HCT116 (cell line): ENCODE data around the gene CLSTN3. TPM values are rescaled to one million over a fixed set of nuclear protein-coding genes. Genes with fewer than 3 reads are reported as not detected.

ENCODE experiments used
- ATAC-seq: fragments of 200-7000 bp; cut with Tn5 transposase; 2 replicates; pipeline ENCODE4 v1.9.1; 2020; ENCODE audit warnings: mild to moderate bottlenecking, moderate library complexity
- BruUV-seq: library from RNA; stranded (reverse); fragments of 400-500 nt; replicated peaks from 2 replicates; lab custom pipeline; 2021; lab: Mats Ljungman, UMichigan
- CTCF ChIA-PET: fragments of 300-600 bp; sonication (Branson Sonifier 250); formaldehyde crosslinking; loops from one replicate; lab custom pipeline; 2021; ENCODE audit warnings: antibody characterized with exemption; lab: Charles Lee
- POLR2A ChIA-PET: fragments of 300-600, 350-600 bp; sonication (Branson Sonifier 250); formaldehyde crosslinking; loops from one replicate; lab custom pipeline; 2021; ENCODE audit warnings: antibody characterized with exemption; lab: Charles Lee
- RAD21 ChIA-PET, 2 experiments: fragments of 300-600 bp; sonication (Branson Sonifier 250); formaldehyde crosslinking; loops; one replicate each; lab custom pipeline; 2023; ENCODE audit warnings: low total read pairs in 2 of 2; ENCODE audit not compliant: uncharacterized antibody in 2 of 2, unreplicated experiment in 2 of 2, low non-redundant PET in 1 of 2; lab: Charles Lee
- DNase-seq: peaks from one replicate; pipeline ENCODE4 v3.0.0-alpha.2; 2010; ENCODE audit warnings: low read depth, low spot score
- H2AFZ ChIP-seq: fragments of 200-600 bp; shearing (Covaris generic), sonication (generic); 2 replicates; pipeline ENCODE4 v1.6.1; 2017; ENCODE audit warnings: low read depth, mixed run types, mixed read lengths, antibody characterized with exemption, low read length; ENCODE audit not compliant: poor library complexity, severe bottlenecking
- H3K27ac ChIP-seq: 2 replicates; pipeline ENCODE4 v1.5.1; 2012; ENCODE audit warnings: low read depth, low read length
- H3K27me3 ChIP-seq: fragments of 200-600 bp; sonication (generic); 2 replicates; pipeline ENCODE4 v1.6.1; 2016; ENCODE audit warnings: mixed run types, low read length, mixed read lengths; ENCODE audit not compliant: insufficient read depth
- H3K36me3 ChIP-seq, 2 experiments: fragments of 200-500 bp in 1 of 2; fragments of 200-600 bp in 1 of 2; sonication (Bioruptor generic) in 1 of 2; sonication (generic) in 1 of 2; 2 replicates each; pipeline versions ENCODE4 v1.5.1 to v1.6.1; 2014 to 2016; ENCODE audit warnings: low read length in 2 of 2, inconsistent platforms in 1 of 2, mixed read lengths in 1 of 2, mixed run types in 1 of 2; ENCODE audit not compliant: insufficient read depth in 2 of 2, control insufficient read depth in 1 of 2
- H3K4me1 ChIP-seq, 2 experiments: fragments of 200-600 bp in 1 of 2; sonication (generic) in 1 of 2; 2 replicates each; pipeline versions ENCODE4 v1.5.1 to v1.6.1; 2012 to 2017; ENCODE audit warnings: low read length in 2 of 2, inconsistent platforms in 1 of 2, mild to moderate bottlenecking in 1 of 2, mixed read lengths in 1 of 2, mixed run types in 1 of 2, moderate library complexity in 1 of 2; ENCODE audit not compliant: insufficient read depth in 2 of 2, control insufficient read depth in 1 of 2
- H3K4me2 ChIP-seq: fragments of 200-600 bp; sonication (generic); 2 replicates; pipeline ENCODE4 v1.6.1; 2017; ENCODE audit warnings: mixed run types, low read length, mixed read lengths
- H3K4me3 ChIP-seq, 2 experiments: fragments of 200-600 bp in 1 of 2; sonication (generic) in 1 of 2; replicated peaks in 1 of 2; 2 replicates each; pipeline ENCODE4 v1.5.1; 2011 to 2016; ENCODE audit warnings: low read length in 2 of 2, control low read depth in 1 of 2, low read depth in 1 of 2, mild to moderate bottlenecking in 1 of 2, mixed read lengths in 1 of 2, mixed run types in 1 of 2
- H3K79me2 ChIP-seq: fragments of 200-600 bp; sonication (generic); 2 replicates; pipeline ENCODE4 v1.6.1; 2017; ENCODE audit warnings: mild to moderate bottlenecking, mixed run types, low read length, moderate library complexity, mixed read lengths; ENCODE audit not compliant: insufficient read depth
- H3K9ac ChIP-seq: fragments of 200-600 bp; sonication (generic); 2 replicates; pipeline ENCODE4 v1.6.1; 2016; ENCODE audit warnings: low read length, mixed read lengths
- H3K9me2 ChIP-seq: fragments of 200-600 bp; sonication (generic), shearing (Covaris generic); 2 replicates; pipeline ENCODE4 v1.6.1; 2017; ENCODE audit warnings: mixed run types, mild to moderate bottlenecking, moderate library complexity; ENCODE audit not compliant: insufficient read depth
- H3K9me3 ChIP-seq, 2 experiments: fragments of 200-500 bp in 1 of 2; fragments of 200-600 bp in 1 of 2; sonication (Bioruptor generic) in 1 of 2; sonication (generic) in 1 of 2; 2 replicates each; pipeline ENCODE4 v1.6.1; 2014 to 2017; ENCODE audit warnings: low read length in 2 of 2, mixed read lengths in 2 of 2, inconsistent platforms in 1 of 2, low read depth in 1 of 2, mild to moderate bottlenecking in 1 of 2, mixed run types in 1 of 2, moderate library complexity in 1 of 2; ENCODE audit not compliant: control insufficient read depth in 1 of 2, insufficient read depth in 1 of 2
- H4K20me1 ChIP-seq: fragments of 200-600 bp; sonication (generic), shearing (Covaris generic); 2 replicates; pipeline ENCODE4 v1.6.1; 2017; ENCODE audit warnings: mixed run types, mild to moderate bottlenecking, moderate library complexity; ENCODE audit not compliant: insufficient read depth
- ATF3 ChIP-seq: IDR thresholded peaks from 2 replicates; pipeline ENCODE4 v1.6.1; 2012
- CEBPB ChIP-seq: IDR thresholded peaks from 2 replicates; pipeline ENCODE4 v1.6.1; 2012; ENCODE audit warnings: low read depth
- CTCF ChIP-seq, 3 experiments: fragments of 200-600 bp in 1 of 3; sonication (generic) in 1 of 3; IDR thresholded peaks in 2 of 3; conservative IDR thresholded peaks in 1 of 3; 2 replicates each; pipeline ENCODE4 v1.5.1; 2012 to 2017; ENCODE audit warnings: low read depth in 2 of 3, low read length in 2 of 3, antibody characterized with exemption in 1 of 3, borderline replicate concordance in 1 of 3, control low read depth in 1 of 3, mild to moderate bottlenecking in 1 of 3, mixed read lengths in 1 of 3, mixed run types in 1 of 3, moderate library complexity in 1 of 3; ENCODE audit not compliant: insufficient read depth in 1 of 3
- EGR1 ChIP-seq: IDR thresholded peaks from 2 replicates; pipeline ENCODE4 v1.6.1; 2012; ENCODE audit warnings: low read depth
- ELF1 ChIP-seq: IDR thresholded peaks from 2 replicates; pipeline ENCODE4 v1.6.1; 2012; ENCODE audit warnings: low read depth, borderline replicate concordance
- EZH2 ChIP-seq: fragments of 200-600 bp; sonication (generic); IDR thresholded peaks from 2 replicates; pipeline ENCODE4 v1.6.1; 2017; ENCODE audit warnings: antibody characterized with exemption, mixed run types
- EZH2phosphoT487 ChIP-seq: fragments of 200-600 bp; IDR thresholded peaks from 2 replicates; pipeline ENCODE4 v1.6.1; 2018; ENCODE audit warnings: antibody characterized with exemption, borderline replicate concordance
- JUND ChIP-seq: IDR thresholded peaks from 2 replicates; pipeline ENCODE4 v1.6.1; 2012
- MAX ChIP-seq: IDR thresholded peaks from 2 replicates; pipeline ENCODE4 v1.6.1; 2012
- POLR2A ChIP-seq: IDR thresholded peaks from 2 replicates; pipeline ENCODE4 v1.7.0; 2011; ENCODE audit warnings: borderline replicate concordance; ENCODE audit not compliant: insufficient read depth, insufficient read length; ENCODE audit errors: extremely low read depth
- POLR2AphosphoS5 ChIP-seq: IDR thresholded peaks from 2 replicates; pipeline ENCODE4 v1.6.1; 2011; ENCODE audit warnings: mild to moderate bottlenecking, low read depth, low read length, moderate library complexity
- REST ChIP-seq: IDR thresholded peaks from 2 replicates; pipeline ENCODE4 v1.6.1; 2012; ENCODE audit warnings: low read depth
- SP1 ChIP-seq: IDR thresholded peaks from 2 replicates; pipeline ENCODE4 v1.6.1; 2012; ENCODE audit warnings: low read depth
- TCF7L2 ChIP-seq: IDR thresholded peaks from 2 replicates; pipeline ENCODE4 v1.7.0; 2011; ENCODE audit warnings: borderline replicate concordance, inconsistent platforms; ENCODE audit not compliant: insufficient read depth, insufficient read length; ENCODE audit errors: extremely low read depth
- ZBTB33 ChIP-seq: IDR thresholded peaks from 2 replicates; pipeline ENCODE4 v1.6.1; 2011; ENCODE audit warnings: mild to moderate bottlenecking, low read length, moderate library complexity; ENCODE audit not compliant: insufficient replicate concordance; ENCODE audit errors: extremely low read depth
- ZNF274 ChIP-seq: fragments of 200-500 bp; sonication (Bioruptor generic); IDR thresholded peaks from 2 replicates; pipeline ENCODE4 v1.6.1; 2014; ENCODE audit warnings: mild to moderate bottlenecking, low read depth, low read length, inconsistent platforms
- intact Hi-C: fragments of 100-400 bp; cut with micrococcal nuclease; formaldehyde crosslinking; loops from 2 replicates; pipeline ENCODE4 v1.10.0; 2022
- total RNA-seq: library from RNA; stranded (reverse); gene quantifications from one replicate; pipeline ENCODE4 v1.2.1, GENCODE V29; 2021; ENCODE audit not compliant: unreplicated experiment

Gene CLSTN3
- total RNA-seq, 1 experiment from 2014 or later = 23.0 TPM

GRCh38 chr12:7101694-7102131 lies 28.5 kb upstream of the CLSTN3 start:
- Histone ChIP-seq H3K4me2 (no peak overlapping the region), H3K9ac (no peak overlapping the region), H2AFZ (no peak overlapping the region), H4K20me1 (no peaks in the 10 kb centered on the region), H3K9me2 (no peaks in the 10 kb centered on the region), H3K4me1 (no peaks in the 10 kb centered on the region), H3K27ac (no peak overlapping the region), H3K27me3 (no peaks in the 10 kb centered on the region), H3K36me3 (peaks cover 6 to 9% of the 10 kb centered on the region in 2 experiments; a peak in 2 of 4 replicates), H3K4me3 (no peak overlapping the region), H3K9me3 (peaks cover 7 to 9% of the 10 kb centered on the region in 2 experiments; a peak in 1 of 4 replicates), H3K79me2 (peaks cover 6% of the 10 kb centered on the region; the same call in 1 of the 2 replicates)
- RAD21 ChIA-PET = no interaction called here
- TF ChIP-seq EZH2phosphoT487 = no peak
- TF ChIP-seq TCF7L2 = no peak
- no peak for TF ChIP-seq CEBPB
- TF ChIP-seq ELF1 = no peak
- TF ChIP-seq MAX = no peak
- TF ChIP-seq EZH2 = no peak
- no peak for TF ChIP-seq REST
- no peak for TF ChIP-seq EGR1
- no peak for TF ChIP-seq ATF3
- TF ChIP-seq CTCF (IDR thresholded peaks at IDR 0.05 in 2 of 3, conservative IDR thresholded peaks at IDR 0.05 in 1 of 3; ENCODE audit: borderline replicate concordance in 1 of 3, insufficient read depth in 1 of 3, low read depth in 2 of 3, low read length in 2 of 3) = no peak
- TF ChIP-seq ZNF274 = no peak
- no peak for TF ChIP-seq JUND
- no peak for TF ChIP-seq ZBTB33
- no peak for TF ChIP-seq POLR2AphosphoS5
- no peak for TF ChIP-seq SP1
- TF ChIP-seq POLR2A = no peak
- CTCF ChIA-PET = no interaction called here
- POLR2A ChIA-PET = no interaction called here
- ATAC-seq (no peak), DNase-seq (no peak)
- intact Hi-C loops = no loop called here
- no TSS peak for BruUV-seq
